SK-N-SH treated with all-trans-retinoic acid at 6 μM for 48 hours (cell line): ENCODE measurements around the gene DDX10.

Source experiments
- ATAC-seq: fragments of 200-7000 bp; cut with Tn5 transposase; 3 replicates; pipeline ENCODE4 v1.9.1; 2020; ENCODE audit warnings: mild to moderate bottlenecking, moderate library complexity
- ARNTL ChIP-seq: fragments of 450-650 bp; formaldehyde crosslinking; IDR thresholded peaks from 2 replicates; pipeline ENCODE4 v1.5.0; 2020; ENCODE audit warnings: low read depth, mild to moderate bottlenecking, moderate library complexity, borderline replicate concordance
- BACH2 ChIP-seq: fragments of 250-450 bp; sonication (Bioruptor Pico); IDR thresholded peaks from 2 replicates; pipeline ENCODE4 v1.9.0; 2021; ENCODE audit warnings: mild to moderate bottlenecking, borderline replicate concordance
- CSDC2 ChIP-seq: fragments of 250-450 bp; sonication (Bioruptor Pico); IDR thresholded peaks from 2 replicates; pipeline ENCODE4 v1.5.0; 2020; ENCODE audit warnings: mild to moderate bottlenecking, moderate library complexity
- GLIS3 ChIP-seq: fragments of 250-450 bp; sonication (Bioruptor Pico); IDR thresholded peaks from 2 replicates; pipeline ENCODE4 v1.5.0; 2020; ENCODE audit warnings: mild to moderate bottlenecking, moderate library complexity
- ISL1 ChIP-seq: fragments of 250-450 bp; sonication (Bioruptor Pico); IDR thresholded peaks from 2 replicates; pipeline ENCODE4 v2.1.2; 2022; ENCODE audit warnings: mild to moderate bottlenecking, moderate library complexity
- PPARA ChIP-seq: fragments of 250-450 bp; sonication (Bioruptor Pico); IDR thresholded peaks from 2 replicates; pipeline ENCODE4 v1.5.0; 2020; ENCODE audit warnings: mild to moderate bottlenecking, borderline replicate concordance
- RARB ChIP-seq: fragments of 250-450 bp; sonication (Bioruptor Pico); IDR thresholded peaks from 2 replicates; pipeline ENCODE4 v1.8.0; 2021; ENCODE audit warnings: mild to moderate bottlenecking, moderate library complexity
- SNAI2 ChIP-seq: fragments of 250-450 bp; sonication (Bioruptor Pico); IDR thresholded peaks from 2 replicates; pipeline ENCODE4 v1.5.0; 2020; ENCODE audit warnings: mild to moderate bottlenecking, moderate library complexity
- TCF4 ChIP-seq: fragments of 250-450 bp; sonication (Bioruptor Pico); IDR thresholded peaks from 2 replicates; pipeline ENCODE4 v1.8.0; 2021; ENCODE audit warnings: mild to moderate bottlenecking, moderate library complexity, borderline replicate concordance
- TOX ChIP-seq: fragments of 250-450 bp; sonication (Bioruptor Pico); IDR thresholded peaks from 2 replicates; pipeline ENCODE4 v1.8.0; 2021; ENCODE audit warnings: mild to moderate bottlenecking, moderate library complexity, borderline replicate concordance
- ZFP3 ChIP-seq: fragments of 250-450 bp; sonication (Bioruptor Pico); IDR thresholded peaks from 2 replicates; pipeline ENCODE4 v1.5.0; 2020; ENCODE audit warnings: mild to moderate bottlenecking, moderate library complexity
- ZFP30 ChIP-seq: fragments of 450-650 bp; formaldehyde crosslinking; IDR thresholded peaks from 2 replicates; pipeline ENCODE4 v1.5.0; 2022; ENCODE audit warnings: mild to moderate bottlenecking, moderate library complexity
- ZNF565 ChIP-seq: fragments of 450-650 bp; formaldehyde crosslinking; conservative IDR thresholded peaks from 2 replicates; pipeline ENCODE4 v1.5.0; 2020; ENCODE audit warnings: low read depth, mild to moderate bottlenecking, moderate library complexity
- ZNF70 ChIP-seq: fragments of 450-650 bp; formaldehyde crosslinking; IDR thresholded peaks from 2 replicates; pipeline ENCODE4 v1.5.0; 2020; ENCODE audit warnings: mild to moderate bottlenecking, moderate library complexity
- ZNF8 ChIP-seq: fragments of 450-650 bp; formaldehyde crosslinking; IDR thresholded peaks from 2 replicates; pipeline ENCODE4 v1.5.0; 2020; ENCODE audit warnings: mild to moderate bottlenecking, moderate library complexity
- TF ChIP-seq, protein P1 (sequence below): fragments of 250-450 bp; sonication (Bioruptor Pico); IDR thresholded peaks from 2 replicates; pipeline ENCODE4 v1.5.1; 2021; ENCODE audit warnings: mild to moderate bottlenecking, moderate library complexity
- TF ChIP-seq, protein P2 (sequence below): fragments of 250-450 bp; sonication (Bioruptor Pico); IDR thresholded peaks from 2 replicates; pipeline ENCODE4 v1.5.0; 2020; ENCODE audit warnings: mild to moderate bottlenecking, moderate library complexity
- TF ChIP-seq, protein P3 (sequence below): fragments of 250-450 bp; sonication (Bioruptor Pico); IDR thresholded peaks from 2 replicates; pipeline ENCODE4 v1.8.0; 2020; ENCODE audit warnings: mild to moderate bottlenecking, moderate library complexity, borderline replicate concordance
- TF ChIP-seq, protein P4 (sequence below): fragments of 250-450 bp; sonication (Bioruptor Pico); IDR thresholded peaks from 2 replicates; pipeline ENCODE4 v1.5.1; 2020; ENCODE audit warnings: low read depth, mild to moderate bottlenecking, moderate library complexity
- TF ChIP-seq, protein P5 (sequence below): fragments of 250-450 bp; sonication (Bioruptor Pico); IDR thresholded peaks from 2 replicates; pipeline ENCODE4 v1.8.0; 2021; ENCODE audit warnings: low read depth, mild to moderate bottlenecking, moderate library complexity, borderline replicate concordance

DDX10 gene

DNA sequence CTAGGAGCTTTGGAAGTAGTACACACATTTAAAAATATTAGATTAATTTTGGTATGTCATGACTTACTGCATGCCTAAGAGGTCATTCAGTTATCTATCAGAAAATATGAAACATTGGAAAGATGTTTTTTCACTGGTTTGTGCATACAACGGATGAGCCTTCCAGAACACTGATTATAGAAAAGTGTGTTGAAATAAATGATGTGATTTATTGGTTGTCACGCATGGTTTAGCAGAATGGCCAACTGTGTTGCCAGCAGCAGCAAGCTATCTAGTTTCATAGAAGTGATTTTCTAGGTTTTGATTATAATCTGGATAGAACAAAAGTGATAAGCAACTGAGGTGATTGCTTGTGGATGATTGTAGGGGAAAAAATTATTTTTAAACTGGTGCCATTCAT, 53.6 kb downstream of the DDX10 start (continued):
- TF ChIP-seq, protein P1, sequence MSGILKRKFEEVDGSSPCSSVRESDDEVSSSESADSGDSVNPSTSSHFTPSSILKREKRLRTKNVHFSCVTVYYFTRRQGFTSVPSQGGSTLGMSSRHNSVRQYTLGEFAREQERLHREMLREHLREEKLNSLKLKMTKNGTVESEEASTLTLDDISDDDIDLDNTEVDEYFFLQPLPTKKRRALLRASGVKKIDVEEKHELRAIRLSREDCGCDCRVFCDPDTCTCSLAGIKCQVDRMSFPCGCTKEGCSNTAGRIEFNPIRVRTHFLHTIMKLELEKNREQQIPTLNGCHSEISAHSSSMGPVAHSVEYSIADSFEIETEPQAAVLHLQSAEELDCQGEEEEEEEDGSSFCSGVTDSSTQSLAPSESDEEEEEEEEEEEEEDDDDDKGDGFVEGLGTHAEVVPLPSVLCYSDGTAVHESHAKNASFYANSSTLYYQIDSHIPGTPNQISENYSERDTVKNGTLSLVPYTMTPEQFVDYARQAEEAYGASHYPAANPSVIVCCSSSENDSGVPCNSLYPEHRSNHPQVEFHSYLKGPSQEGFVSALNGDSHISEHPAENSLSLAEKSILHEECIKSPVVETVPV (CRISPR knock-in tag), result no peak
- TF ChIP-seq TOX (CRISPR knock-in tag) (no peak), ZNF70 (CRISPR knock-in tag) (no peak), ZNF8 (CRISPR knock-in tag) (no peak), CSDC2 (CRISPR knock-in tag) (no peak)

DNA sequence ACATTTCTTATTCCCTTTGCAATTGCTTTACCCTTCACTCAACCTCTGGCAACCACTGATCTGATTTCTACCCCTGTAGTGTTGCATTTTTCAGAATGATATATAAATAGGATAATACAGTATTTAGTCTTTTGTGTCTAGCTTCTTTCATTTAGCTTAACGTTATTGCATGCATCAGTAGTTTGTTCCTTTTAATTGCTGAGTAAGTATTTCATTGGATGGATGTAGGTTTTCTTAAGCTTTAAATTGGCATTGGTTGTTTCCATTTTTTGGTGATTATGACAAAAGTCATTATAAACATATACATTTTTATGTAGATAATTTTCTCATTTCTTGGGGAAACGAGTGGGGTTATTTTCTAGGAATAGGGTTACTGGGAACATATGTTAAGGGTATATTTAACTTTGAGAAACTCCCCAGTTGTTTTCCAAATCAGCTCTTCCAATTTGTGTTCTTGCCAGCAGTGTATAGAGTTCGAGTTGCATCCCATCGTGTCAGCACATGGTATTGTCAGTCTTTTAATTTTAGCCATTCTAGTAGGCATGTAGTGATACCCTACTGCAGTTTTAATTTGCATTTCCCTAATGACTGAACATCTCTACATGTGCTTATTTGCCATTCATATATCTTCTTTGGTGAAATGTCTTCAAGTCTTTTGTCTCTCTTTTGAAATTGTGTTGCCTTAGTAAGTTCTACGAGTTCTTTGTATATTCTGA, 60.3 kb downstream of the DDX10 start:
- no peak for ATAC-seq
- TF ChIP-seq, protein P2, sequence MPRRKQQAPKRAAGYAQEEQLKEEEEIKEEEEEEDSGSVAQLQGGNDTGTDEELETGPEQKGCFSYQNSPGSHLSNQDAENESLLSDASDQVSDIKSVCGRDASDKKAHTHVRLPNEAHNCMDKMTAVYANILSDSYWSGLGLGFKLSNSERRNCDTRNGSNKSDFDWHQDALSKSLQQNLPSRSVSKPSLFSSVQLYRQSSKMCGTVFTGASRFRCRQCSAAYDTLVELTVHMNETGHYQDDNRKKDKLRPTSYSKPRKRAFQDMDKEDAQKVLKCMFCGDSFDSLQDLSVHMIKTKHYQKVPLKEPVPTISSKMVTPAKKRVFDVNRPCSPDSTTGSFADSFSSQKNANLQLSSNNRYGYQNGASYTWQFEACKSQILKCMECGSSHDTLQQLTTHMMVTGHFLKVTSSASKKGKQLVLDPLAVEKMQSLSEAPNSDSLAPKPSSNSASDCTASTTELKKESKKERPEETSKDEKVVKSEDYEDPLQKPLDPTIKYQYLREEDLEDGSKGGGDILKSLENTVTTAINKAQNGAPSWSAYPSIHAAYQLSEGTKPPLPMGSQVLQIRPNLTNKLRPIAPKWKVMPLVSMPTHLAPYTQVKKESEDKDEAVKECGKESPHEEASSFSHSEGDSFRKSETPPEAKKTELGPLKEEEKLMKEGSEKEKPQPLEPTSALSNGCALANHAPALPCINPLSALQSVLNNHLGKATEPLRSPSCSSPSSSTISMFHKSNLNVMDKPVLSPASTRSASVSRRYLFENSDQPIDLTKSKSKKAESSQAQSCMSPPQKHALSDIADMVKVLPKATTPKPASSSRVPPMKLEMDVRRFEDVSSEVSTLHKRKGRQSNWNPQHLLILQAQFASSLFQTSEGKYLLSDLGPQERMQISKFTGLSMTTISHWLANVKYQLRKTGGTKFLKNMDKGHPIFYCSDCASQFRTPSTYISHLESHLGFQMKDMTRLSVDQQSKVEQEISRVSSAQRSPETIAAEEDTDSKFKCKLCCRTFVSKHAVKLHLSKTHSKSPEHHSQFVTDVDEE, result no peak
- TF ChIP-seq, protein P3, sequence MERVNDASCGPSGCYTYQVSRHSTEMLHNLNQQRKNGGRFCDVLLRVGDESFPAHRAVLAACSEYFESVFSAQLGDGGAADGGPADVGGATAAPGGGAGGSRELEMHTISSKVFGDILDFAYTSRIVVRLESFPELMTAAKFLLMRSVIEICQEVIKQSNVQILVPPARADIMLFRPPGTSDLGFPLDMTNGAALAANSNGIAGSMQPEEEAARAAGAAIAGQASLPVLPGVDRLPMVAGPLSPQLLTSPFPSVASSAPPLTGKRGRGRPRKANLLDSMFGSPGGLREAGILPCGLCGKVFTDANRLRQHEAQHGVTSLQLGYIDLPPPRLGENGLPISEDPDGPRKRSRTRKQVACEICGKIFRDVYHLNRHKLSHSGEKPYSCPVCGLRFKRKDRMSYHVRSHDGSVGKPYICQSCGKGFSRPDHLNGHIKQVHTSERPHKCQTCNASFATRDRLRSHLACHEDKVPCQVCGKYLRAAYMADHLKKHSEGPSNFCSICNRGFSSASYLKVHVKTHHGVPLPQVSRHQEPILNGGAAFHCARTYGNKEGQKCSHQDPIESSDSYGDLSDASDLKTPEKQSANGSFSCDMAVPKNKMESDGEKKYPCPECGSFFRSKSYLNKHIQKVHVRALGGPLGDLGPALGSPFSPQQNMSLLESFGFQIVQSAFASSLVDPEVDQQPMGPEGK (CRISPR knock-in tag), result no peak
- TF ChIP-seq ZNF70 (CRISPR knock-in tag) (no peak), ARNTL (CRISPR knock-in tag) (no peak), BACH2 (CRISPR knock-in tag) (no peak), ZNF565 (no peak), PPARA (CRISPR knock-in tag) (no peak), RARB (CRISPR knock-in tag) (no peak), ZFP30 (no peak), TCF4 (CRISPR knock-in tag) (no peak), CSDC2 (CRISPR knock-in tag) (no peak), GLIS3 (CRISPR knock-in tag) (no peak), ZNF8 (CRISPR knock-in tag) (no peak), SNAI2 (CRISPR knock-in tag) (no peak), ZFP3 (CRISPR knock-in tag) (no peak), TOX (CRISPR knock-in tag) (no peak), ISL1 (CRISPR knock-in tag) (no peak)
- TF ChIP-seq, protein P4, sequence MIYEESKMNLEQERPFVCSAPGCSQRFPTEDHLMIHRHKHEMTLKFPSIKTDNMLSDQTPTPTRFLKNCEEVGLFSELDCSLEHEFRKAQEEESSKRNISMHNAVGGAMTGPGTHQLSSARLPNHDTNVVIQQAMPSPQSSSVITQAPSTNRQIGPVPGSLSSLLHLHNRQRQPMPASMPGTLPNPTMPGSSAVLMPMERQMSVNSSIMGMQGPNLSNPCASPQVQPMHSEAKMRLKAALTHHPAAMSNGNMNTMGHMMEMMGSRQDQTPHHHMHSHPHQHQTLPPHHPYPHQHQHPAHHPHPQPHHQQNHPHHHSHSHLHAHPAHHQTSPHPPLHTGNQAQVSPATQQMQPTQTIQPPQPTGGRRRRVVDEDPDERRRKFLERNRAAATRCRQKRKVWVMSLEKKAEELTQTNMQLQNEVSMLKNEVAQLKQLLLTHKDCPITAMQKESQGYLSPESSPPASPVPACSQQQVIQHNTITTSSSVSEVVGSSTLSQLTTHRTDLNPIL (CRISPR knock-in tag), result no peak
- TF ChIP-seq, protein P1 (CRISPR knock-in tag), result no peak
- TF ChIP-seq, protein P5, sequence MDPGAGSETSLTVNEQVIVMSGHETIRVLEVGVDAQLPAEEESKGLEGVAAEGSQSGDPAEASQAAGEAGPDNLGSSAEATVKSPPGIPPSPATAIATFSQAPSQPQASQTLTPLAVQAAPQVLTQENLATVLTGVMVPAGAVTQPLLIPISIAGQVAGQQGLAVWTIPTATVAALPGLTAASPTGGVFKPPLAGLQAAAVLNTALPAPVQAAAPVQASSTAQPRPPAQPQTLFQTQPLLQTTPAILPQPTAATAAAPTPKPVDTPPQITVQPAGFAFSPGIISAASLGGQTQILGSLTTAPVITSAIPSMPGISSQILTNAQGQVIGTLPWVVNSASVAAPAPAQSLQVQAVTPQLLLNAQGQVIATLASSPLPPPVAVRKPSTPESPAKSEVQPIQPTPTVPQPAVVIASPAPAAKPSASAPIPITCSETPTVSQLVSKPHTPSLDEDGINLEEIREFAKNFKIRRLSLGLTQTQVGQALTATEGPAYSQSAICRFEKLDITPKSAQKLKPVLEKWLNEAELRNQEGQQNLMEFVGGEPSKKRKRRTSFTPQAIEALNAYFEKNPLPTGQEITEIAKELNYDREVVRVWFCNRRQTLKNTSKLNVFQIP (CRISPR knock-in tag), result no peak
- TF ChIP-seq, all 23 proteins: peak for 0
